ENCODE measurements around the gene BZW1. TPM values are rescaled to one million over a fixed set of nuclear protein-coding genes. Genes with fewer than 3 reads are reported as not detected.

BZW1 gene
- total and polyA plus RNA-seq, 2 of the 4 experiments (the other 2 are of a cell fraction) = 204 to 268 TPM

DNA sequence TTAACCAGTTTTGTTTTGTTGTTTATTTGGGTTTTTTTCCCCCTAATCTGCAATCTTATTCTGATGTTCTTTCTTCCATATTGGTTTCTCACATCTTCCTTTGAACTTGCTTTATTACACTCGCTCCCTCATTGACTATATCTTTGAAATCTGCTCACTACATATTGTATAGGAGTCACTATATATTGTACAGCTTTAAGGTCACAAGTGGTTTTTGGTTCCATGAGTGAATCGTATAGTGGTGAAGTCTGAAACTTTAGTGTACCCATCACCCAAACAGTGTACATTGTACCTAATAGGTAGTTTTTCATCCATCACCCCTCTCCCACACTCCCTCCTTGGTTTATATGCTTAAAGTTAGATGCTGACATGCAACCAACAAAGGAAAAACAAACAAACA, 11.3 kb upstream of the BZW1 start:
- Histone ChIP-seq H3K4me1 (ENCODE audit: control insufficient read depth, insufficient read depth, low read length) (0 out of 2 replicates have a peak, but pooled peaks cover 2% of the 10 kb centered on the region), H3K56ac (ENCODE audit: extremely low read depth, insufficient read depth, low read length) (no peak overlapping the region), H3K4ac (ENCODE audit: low read depth, low read length) (no peak overlapping the region), H3K36me3 (ENCODE audit: control insufficient read depth, insufficient read depth, low read length) (no peaks in the 10 kb centered on the region), H2BK120ac (ENCODE audit: low read depth, low read length) (no peak overlapping the region), H3K27ac (ENCODE audit: insufficient read depth, low read length) (no peak overlapping the region), H4K8ac (ENCODE audit: low read depth in 2 of 2, low read length in 2 of 2) (no peak overlapping the region), H3K23ac (ENCODE audit: low read depth, low read length) (no peak overlapping the region), H3K18ac (ENCODE audit: low read depth, low read length) (no peak overlapping the region), H3K4me2 (ENCODE audit: low read depth, low read length) (no peak overlapping the region), H3K27me3 (ENCODE audit: control insufficient read depth, insufficient read depth, low read length) (no peaks in the 10 kb centered on the region), H2BK20ac (ENCODE audit: low read depth, low read length) (no peak overlapping the region), H3K79me1 (ENCODE audit: low read depth in 1 of 2, low read length in 2 of 2) (no peaks in the 10 kb centered on the region), H3K4me3 (ENCODE audit: insufficient read depth, low read depth, low read length) (no peak overlapping the region), H4K5ac (ENCODE audit: low read depth, low read length) (no peak overlapping the region), H3K14ac (replicated peaks; ENCODE audit: low read depth, low read length) (no peak overlapping the region), H2AK5ac (ENCODE audit: low read depth, low read length) (no peak overlapping the region), H2BK15ac (ENCODE audit: low read depth, low read length) (no peak overlapping the region), H3K9me1 (ENCODE audit: insufficient read depth, low read length) (no peaks in the 10 kb centered on the region), H2BK5ac (ENCODE audit: low read depth, low read length, poor library complexity, severe bottlenecking) (no peak overlapping the region), H3K9ac (ENCODE audit: low read depth, low read length) (no peak overlapping the region), H4K20me1 (ENCODE audit: insufficient read depth, low read length) (no peaks in the 10 kb centered on the region), H3K9me3 (ENCODE audit: control insufficient read depth, insufficient read depth, low read length) (no peaks in the 10 kb centered on the region), H4K91ac (ENCODE audit: insufficient read depth, low read depth, low read length) (no peak overlapping the region), H2AFZ (replicated peaks; ENCODE audit: low read length, poor library complexity) (no peak overlapping the region), H2AK9ac (replicated peaks; ENCODE audit: low read depth, low read length, poor library complexity) (no peak overlapping the region)
- ChIA-PET POLR2A (ENCODE audit: unreplicated experiment) (no interaction called here), CTCF (no interaction called here)
- dilution Hi-C loops (cut with HindIII; ENCODE audit: low sequenced_read_pairs, unreplicated experiment) (no loop called here), intact Hi-C loops (cut with micrococcal nuclease) (no loop called here), in situ Hi-C loops (cut with MboI; ENCODE audit: low sequenced_read_pairs) (no loop called here)
- no CpG with 5 or more reads among the region's 2 CpGs for WGBS, 2 experiments (ENCODE audit: extremely low coverage in 2 of 2, insufficient read length in 1 of 2)
- no peak for DNase-seq
- no peak for ATAC-seq (ENCODE audit: low read depth)
- TF ChIP-seq NFE2L2 (IDR thresholded peaks at IDR 0.05; ENCODE audit: low read depth, low read length) (no peak), MAZ (IDR thresholded peaks at IDR 0.05; ENCODE audit: borderline replicate concordance, low read depth, low read length) (no peak), CEBPB (IDR thresholded peaks at IDR 0.05; ENCODE audit: low read depth, low read length) (no peak), FOS (IDR thresholded peaks at IDR 0.05; ENCODE audit: low read depth, low read length) (no peak), CHD1 (IDR thresholded peaks at IDR 0.05; ENCODE audit: low read depth, low read length) (no peak), MAFK (IDR thresholded peaks at IDR 0.05; ENCODE audit: low read depth, low read length) (no peak), SMC3 (IDR thresholded peaks at IDR 0.05; ENCODE audit: low read depth, low read length) (no peak), MXI1 (IDR thresholded peaks at IDR 0.05; ENCODE audit: borderline replicate concordance, low read depth, low read length) (no peak), POLR2A (IDR thresholded peaks at IDR 0.05; ENCODE audit: low read depth, low read length) (no peak), RFX5 (IDR thresholded peaks at IDR 0.05; ENCODE audit: low read depth, low read length) (no peak), RAD21 (IDR thresholded peaks at IDR 0.05; ENCODE audit: low read length) (no peak), RCOR1 (IDR thresholded peaks at IDR 0.05; ENCODE audit: insufficient replicate concordance, low read length) (no peak)
- TF ChIP-seq, protein P1, sequence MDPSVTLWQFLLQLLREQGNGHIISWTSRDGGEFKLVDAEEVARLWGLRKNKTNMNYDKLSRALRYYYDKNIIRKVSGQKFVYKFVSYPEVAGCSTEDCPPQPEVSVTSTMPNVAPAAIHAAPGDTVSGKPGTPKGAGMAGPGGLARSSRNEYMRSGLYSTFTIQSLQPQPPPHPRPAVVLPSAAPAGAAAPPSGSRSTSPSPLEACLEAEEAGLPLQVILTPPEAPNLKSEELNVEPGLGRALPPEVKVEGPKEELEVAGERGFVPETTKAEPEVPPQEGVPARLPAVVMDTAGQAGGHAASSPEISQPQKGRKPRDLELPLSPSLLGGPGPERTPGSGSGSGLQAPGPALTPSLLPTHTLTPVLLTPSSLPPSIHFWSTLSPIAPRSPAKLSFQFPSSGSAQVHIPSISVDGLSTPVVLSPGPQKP (IDR thresholded peaks at IDR 0.05; ENCODE audit: borderline replicate concordance, low read depth, low read length) = no peak
- TF ChIP-seq, protein P2, sequence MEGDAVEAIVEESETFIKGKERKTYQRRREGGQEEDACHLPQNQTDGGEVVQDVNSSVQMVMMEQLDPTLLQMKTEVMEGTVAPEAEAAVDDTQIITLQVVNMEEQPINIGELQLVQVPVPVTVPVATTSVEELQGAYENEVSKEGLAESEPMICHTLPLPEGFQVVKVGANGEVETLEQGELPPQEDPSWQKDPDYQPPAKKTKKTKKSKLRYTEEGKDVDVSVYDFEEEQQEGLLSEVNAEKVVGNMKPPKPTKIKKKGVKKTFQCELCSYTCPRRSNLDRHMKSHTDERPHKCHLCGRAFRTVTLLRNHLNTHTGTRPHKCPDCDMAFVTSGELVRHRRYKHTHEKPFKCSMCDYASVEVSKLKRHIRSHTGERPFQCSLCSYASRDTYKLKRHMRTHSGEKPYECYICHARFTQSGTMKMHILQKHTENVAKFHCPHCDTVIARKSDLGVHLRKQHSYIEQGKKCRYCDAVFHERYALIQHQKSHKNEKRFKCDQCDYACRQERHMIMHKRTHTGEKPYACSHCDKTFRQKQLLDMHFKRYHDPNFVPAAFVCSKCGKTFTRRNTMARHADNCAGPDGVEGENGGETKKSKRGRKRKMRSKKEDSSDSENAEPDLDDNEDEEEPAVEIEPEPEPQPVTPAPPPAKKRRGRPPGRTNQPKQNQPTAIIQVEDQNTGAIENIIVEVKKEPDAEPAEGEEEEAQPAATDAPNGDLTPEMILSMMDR (conservative IDR thresholded peaks at IDR 0.05; ENCODE audit: low read depth, low read length) = no peak
- BruUV-seq (replicated peaks) = no TSS peak
